Putamen (tissue), 1 donor: Measurements from ENCODE around the gene RHBDL1.

Experiments
- DNase-seq: peaks from one replicate; pipeline ENCODE4 v3.0.0-alpha.2; 2016; ENCODE audit warnings: low spot score

RHBDL1 gene

DNA sequence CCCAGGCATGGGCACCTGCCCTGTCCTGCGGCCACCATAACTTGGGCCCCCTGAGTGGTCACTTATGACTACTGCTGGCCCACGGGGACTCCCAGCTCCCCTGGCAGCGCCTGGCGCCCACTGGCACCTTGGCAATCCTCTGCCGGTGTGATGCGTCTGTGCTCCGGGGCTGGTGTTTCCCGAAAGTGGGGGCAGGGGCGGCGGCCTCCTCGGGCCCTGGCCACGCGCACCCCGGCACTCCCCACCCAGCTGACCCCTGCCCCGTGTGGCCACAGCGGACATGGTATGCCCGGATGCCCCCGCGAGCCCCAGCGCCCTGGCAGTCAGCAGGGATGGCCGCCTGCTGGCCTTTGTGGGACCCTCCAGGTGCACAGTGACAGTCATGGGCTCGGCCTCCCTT is 18.0 kb upstream of the RHBDL1 start:
- no peak for DNase-seq

DNA sequence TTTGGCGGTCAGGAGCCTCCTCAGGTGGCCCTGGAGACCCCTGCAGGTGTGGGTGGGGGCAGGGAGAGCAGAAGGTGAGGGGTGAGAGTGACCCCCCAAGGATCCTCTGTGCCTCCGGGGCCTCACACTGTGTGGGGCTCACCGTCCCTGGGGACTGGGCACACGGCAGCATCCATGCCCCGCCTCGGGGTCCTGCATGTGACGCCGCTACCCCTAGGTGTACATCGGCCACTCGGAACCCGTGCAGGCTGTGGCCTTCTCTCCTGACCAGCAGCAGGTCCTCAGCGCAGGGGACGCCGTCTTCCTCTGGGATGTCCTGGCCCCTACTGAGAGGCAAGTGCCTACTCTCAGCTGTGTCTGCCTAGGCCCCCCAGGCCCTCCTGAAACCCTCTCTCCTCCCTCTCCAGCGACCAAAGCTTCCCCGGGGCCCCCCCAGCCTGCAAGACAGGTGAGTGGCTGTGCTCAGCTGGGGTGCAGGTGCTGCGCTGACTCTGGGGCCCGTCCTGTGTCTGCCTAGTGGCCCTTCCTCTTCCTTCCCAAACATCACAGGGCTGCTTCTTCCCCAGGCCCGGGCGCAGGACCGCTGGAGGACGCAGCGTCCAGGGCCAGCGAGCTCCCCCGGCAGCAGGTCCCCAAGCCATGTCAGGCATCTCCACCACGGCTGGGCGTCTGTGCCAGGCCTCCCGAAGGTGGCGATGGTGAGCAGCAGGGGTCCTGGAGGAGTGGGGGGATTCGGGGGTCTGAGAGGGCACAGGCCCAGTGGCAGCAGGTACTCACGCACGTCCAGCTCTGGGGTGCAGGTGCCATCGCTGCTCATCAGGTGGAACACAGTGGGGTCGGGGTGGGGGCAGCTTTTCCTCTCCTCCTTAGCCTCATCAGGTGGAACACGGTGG is 16.5 kb upstream of the RHBDL1 start:
- DNase-seq: no peak

DNA sequence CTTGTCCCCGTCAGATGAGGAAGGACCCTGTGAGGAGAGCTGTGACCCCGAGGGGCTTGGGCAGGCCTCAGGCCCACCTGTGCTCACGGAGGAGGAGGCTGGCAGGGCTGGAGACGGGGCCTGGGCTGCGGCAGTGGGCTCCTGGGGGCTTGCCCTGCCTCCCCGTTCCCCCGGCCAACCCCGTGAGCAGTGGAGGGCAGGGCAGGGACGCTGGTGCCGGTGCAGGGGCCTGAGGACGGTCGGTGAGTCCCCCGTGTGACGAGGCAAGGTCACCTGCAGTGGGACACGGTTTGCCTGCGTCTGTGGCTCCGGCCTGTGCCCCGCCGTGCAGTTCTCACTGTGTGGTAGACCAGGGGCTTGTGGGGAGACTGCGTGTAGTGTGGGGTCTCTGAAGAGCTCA is 15.9 kb upstream of the RHBDL1 start:
- DNase-seq: no peak

DNA sequence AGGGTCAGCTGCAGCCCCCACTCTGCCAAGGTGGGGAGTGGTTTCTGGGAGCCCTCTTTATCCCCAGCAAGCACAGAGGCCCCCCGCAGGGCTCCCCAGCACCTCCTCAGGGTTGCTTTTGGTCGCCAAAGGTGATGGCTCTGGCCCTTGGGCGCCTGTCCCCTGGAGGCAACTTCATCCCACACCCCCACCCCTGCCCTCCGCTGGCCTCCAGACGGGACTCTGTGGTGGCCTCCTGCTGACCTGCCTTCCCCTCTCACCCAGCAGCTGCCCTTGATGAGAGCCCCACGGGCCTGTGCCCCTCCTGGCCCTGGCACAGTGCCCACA is 15.4 kb upstream of the RHBDL1 start:
- no peak for DNase-seq

DNA sequence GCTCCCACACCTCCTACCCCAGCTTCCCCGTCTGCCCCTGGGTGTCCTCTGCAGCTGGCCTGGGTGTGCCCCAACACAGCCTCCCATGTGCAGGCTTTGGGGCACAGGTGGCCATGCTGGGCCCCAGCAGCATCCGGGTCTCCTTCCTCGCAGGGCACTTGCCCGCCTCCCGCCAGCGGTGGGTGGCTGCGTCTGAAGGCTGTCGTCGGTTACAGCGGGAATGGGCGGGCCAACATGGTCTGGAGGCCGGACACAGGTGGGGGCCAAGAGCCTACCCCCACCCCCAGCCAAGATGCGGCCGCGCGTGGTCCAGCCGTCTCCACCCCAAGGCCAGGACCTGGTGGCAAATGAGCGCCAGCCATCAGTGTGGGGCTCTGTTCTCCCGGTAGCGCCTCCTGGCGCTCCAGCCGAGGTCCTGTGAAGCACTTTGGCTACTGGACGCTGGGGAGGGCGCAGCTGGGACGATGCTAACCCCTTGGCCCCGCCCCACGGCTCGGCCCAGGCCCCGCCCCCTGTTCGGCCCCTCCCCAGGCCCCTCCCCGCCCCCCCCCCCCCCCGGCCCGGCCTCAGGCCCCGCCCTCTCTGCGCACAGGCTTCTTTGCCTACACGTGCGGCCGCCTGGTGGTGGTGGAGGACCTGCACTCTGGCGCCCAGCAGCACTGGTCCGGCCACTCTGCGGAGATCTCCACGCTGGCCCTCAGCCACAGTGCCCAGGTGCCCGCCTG is 14.8 kb upstream of the RHBDL1 start:
- DNase-seq: peak; percentile 86

DNA sequence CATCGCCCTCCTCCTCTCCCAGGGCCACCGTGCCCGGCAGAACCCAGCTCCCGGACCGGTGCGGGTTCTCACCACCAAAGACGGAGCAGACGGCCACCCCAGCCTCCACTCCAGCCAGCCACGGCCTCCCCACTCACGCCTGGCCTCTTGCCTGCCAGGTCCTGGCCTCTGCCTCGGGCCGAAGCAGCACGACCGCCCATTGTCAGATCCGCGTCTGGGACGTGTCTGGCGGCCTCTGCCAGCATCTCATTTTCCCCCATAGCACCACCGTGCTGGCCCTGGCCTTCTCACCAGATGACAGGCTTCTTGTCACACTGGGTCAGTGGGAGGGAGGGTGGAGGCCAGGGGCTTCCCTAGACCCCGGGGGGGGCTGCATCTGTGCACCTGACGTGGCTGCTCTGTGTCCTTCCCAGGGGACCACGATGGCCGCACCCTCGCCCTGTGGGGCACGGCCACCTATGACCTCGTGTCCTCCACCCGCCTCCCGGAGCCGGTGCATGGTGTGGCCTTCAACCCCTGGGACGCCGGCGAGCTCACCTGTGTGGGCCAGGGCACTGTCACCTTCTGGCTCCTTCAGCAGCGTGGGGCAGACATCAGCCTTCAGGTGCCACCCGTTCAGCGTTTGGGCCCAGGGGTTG is 14.2 kb upstream of the RHBDL1 start:
- DNase-seq: no peak

DNA sequence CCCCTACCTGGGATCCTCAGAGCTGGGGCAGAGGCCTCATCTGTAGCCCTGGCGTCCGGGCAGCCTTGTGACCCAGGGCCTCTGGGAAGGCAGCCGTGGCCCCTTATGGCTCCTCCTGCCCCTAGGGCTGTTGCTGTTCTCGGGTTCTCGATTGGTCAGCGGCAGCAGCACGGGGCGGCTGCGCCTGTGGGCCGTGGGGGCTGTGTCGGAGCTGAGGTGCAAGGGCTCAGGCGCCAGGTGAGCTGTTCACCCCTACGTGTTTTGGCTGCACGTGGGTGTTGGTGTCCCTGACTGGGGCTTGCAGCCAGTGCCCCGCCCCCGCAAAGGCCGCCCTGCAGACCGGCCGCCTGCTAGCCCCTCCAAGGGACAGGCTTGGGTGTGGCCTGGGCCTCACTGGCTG is 13.4 kb upstream of the RHBDL1 start:
- no peak for DNase-seq

DNA sequence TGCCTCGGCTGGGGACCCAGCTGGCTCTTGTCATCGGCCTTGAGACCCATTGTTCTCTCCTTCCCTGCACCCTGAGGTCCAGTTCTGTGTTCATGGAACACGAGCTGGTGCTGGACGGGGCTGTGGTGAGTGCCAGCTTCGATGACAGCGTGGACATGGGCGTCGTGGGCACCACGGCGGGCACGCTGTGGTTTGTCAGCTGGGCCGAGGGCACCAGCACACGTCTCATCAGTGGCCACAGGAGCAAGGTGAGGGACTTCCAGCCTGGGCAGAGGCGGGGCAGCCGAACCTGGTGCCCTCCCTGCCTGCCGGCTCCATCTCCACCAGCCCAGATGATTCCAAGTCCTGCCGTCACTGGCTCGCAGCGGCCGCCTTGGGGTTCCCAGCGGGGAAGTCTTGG is 12.9 kb upstream of the RHBDL1 start:
- no peak for DNase-seq

DNA sequence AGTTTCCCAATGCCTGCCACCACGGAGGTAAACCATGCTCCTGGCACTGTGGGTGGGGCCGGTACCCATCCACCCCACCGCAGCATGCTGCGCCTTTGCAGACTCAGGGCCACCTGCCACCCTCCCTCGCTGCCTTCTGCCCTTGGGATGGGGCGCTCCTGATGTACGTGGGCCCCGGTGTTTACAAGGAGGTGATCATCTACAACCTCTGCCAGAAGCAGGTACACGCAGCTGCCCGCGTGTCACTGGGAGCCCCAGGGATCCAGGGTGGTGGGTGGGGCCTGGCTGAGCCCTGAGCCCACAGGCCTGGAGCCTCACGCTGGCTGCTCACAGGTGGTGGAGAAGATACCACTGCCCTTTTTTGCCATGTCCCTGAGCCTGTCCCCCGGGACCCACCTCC is 8.9 kb upstream of the RHBDL1 start:
- DNase-seq: no peak

DNA sequence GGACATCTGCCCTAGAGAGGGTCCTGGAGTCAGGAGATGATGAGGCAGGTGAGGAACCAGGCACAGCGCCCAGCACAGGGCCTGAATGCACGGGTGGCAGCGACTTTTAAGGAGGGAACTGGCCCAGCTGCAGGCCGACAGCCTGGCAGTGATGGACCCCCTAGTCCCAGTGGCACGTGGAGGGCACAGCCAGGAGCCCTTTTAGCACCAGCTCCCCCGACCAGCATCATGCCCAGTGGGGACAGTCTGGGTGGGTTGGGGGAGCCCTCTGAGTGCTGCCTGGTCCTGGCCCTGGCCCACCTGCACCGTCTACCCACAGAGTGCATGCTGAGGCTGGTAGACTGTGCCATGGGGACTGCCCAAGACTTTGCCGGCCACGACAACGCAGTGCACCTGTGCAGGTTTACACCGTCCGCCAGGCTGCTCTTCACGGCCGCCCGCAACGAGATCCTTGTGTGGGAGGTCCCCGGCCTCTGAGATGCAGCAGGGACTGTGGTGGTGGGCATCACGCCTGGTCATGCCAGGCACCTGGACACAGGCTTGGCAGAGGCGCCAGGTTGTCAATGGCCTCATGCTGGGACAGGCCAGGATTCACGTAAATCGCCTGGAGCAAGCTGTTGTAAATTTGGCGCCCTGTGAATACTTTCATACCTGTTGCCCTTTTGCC is 8.2 kb upstream of the RHBDL1 start:
- no peak for DNase-seq

DNA sequence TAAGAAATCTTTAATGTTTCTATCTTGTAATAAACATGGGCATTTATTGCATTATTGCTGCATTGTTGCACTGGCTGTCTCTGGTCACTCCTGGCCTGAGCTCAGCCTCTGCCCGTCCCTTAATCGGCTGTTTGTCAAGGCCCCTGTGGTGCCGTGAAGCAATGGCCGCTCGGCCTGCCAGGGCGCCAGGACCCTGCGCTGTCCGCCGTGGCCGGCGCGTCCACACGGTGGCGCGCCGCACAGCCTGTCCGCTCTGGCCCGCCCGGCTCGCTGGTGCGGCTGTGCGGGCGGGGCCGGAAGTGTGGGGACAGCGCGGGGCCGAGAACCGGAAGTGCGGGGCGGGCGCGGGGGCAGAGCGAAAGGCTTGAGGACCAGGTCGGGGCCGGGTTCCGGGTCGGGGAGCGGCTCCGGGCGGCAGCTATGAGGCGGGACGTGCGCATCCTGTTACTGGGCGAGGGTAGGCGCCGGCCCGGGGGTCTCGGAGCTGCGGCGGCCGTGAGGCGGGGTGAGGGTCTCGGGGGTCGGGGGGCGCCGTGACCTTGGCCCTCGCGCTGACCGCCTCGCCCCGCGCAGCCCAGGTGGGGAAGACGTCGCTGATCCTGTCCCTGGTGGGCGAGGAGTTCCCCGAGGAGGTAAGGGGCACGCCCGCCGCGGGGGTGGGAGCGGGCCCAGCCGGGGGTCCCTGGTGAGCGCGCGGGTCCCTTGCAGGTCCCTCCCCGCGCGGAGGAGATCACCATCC is 7.5 kb upstream of the RHBDL1 start, which contains the start of gene RHOT2:
TSS of gene RHOT2 (plus strand) at position 353 of the 739 bp plus-strand sequence. CDS start at position 421, 68 bp downstream.
- peak; percentile 92 for DNase-seq

DNA sequence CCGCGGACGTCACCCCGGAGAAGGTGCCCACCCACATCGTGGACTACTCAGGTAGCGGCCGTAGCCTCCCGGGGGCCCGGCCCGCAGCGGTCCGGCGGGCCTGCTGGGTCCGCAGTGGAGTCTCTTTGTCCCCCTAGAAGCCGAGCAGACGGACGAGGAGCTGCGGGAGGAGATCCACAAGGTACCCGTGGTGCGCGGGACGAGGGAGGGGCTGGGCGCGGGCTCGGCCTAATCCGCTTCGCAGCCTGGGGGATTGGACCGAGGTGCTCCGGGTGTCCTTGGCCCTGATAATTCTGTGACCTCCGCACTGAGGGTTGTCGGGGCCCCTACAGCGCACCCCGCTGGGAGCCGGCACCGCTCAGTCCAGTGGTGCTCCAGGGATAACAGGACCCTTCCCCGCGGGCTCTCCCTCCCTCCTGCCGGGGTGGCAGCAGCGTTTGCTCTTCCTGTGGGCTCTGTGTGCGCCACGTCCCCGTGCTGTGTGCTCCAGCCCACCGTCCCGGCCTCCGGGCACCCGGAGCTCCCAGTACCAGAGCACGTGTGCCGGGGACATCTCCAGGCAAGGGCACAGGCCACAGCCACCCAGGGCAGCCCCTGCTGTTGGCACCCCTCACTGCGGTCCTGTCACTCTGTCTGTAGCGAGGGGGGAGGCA is 6.8 kb upstream of the RHBDL1 start:
- DNase-seq: no peak

DNA sequence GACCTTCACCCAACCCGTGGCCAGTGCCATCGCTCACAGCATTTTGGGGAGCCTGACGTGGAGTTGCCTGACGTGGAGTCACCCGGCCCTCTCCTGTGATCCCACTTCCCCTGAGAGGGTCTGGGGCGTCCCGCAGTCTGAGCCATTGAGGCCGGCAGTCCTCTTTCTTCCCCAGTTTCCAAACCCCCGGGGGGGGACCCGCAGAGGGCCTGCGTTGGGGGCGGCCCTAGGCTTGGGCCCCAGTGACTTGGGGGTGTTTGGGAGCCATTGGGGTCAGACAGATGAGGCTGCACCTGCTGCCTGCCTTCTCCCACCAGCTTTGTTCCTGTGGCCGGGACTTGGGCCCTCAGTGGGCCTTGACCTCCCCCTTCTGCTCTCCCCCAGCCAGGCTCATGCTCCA is 5.8 kb upstream of the RHBDL1 start:
- no peak for DNase-seq

DNA sequence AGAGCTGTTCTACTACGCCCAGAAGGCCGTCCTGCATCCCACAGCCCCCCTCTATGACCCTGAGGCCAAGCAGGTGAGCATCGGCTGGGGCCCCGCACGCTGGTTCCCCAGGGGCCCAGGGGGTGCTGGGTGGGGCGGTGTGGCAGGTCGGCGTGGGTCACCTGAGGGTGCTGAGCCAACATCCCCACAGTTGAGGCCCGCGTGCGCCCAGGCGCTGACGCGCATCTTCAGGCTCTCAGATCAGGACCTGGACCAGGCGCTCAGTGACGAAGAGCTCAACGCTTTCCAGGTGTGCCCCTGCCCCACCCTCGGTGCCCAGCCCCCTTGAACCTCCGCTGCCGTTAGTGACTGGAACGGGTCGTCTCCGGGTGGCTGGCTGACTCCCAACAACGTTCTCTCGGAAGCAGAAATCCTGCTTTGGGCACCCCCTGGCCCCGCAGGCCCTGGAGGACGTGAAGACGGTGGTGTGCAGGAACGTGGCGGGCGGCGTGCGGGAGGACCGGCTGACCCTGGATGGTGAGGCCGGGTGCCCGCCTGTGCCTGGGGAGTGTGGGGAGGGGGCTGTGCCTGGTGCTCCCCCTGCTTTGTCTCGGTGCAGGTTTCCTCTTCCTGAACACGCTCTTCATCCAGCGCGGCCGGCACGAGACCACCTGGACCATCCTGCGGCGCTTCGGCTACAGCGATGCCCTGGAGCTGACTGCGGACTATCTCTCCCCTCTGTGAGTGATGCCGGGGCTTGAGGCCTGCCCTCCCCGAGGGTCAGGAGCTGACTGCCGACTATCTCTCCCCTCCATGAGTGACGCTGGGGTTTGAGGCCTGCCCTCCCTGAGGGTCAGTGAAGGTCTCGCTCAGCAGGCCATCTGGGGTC is 4.8 kb upstream of the RHBDL1 start:
- DNase-seq: no peak

DNA sequence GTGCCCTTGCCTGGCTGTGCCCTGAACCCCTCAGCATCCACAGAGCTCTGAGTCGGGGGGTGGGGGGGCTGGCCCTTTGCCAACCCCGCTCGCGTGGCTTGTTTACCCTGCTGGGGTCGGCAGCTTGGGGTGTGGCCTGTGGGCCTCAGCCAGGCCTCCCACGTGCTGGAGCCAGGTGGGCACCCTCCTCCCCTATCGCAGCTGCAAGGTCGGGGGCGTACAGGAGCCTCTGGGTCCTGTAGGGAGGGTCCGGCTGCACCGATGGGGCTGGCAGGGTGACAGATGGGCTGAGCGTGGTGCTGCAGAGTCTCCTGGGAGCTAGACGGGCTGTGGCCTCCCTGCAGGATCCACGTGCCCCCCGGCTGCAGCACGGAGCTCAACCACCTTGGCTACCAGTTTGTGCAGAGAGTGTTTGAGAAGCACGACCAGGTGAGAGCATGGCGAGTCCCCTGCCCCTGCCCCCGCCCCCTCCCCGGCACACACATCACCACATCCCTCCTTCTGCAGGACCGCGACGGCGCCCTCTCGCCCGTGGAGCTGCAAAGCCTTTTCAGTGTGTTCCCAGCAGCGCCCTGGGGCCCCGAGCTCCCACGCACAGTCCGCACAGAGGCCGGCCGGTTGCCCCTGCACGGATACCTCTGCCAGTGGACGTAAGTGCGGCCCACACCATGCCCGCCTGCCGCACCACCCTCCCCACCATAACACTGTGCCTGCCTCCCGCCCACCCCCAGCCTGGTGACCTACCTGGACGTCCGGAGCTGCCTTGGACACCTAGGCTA is 3.9 kb upstream of the RHBDL1 start:
- no peak for DNase-seq

DNA sequence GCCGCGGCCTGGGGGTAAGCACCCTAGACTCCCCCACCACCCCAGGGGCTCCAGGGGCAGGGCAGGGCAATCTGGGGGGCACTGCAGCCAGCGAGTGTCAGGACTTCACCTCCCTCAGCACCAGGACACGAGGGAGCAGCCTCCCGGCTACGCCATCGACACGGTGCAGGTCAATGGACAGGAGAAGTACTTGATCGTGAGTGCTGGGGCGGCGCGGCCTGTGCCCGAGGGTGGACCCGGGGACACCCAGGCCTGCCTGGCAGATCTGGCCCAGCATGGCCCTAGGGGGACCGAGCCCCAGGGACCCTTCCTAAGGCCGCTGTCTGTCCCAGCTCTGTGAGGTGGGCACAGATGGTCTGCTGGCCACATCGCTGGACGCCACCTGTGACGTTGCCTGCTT is 3.1 kb upstream of the RHBDL1 start:
- no peak for DNase-seq

DNA sequence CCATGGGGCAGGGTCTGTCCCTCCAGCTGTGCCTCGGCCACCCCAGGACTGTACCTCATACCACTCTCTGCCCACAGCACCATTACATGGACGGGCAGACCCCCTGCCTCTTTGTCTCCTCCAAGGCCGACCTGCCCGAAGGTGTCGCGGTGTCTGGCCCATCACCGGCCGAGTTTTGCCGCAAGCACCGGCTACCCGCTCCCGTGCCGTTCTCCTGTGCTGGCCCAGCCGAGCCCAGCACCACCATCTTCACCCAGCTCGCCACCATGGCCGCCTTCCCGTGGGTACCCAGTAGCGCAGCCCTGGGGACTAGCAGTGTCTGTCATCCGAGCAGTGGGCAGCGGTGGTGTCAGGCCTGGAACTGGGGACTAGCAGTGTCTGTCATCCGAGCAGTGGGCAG is 2.6 kb upstream of the RHBDL1 start:
- DNase-seq: no peak

DNA sequence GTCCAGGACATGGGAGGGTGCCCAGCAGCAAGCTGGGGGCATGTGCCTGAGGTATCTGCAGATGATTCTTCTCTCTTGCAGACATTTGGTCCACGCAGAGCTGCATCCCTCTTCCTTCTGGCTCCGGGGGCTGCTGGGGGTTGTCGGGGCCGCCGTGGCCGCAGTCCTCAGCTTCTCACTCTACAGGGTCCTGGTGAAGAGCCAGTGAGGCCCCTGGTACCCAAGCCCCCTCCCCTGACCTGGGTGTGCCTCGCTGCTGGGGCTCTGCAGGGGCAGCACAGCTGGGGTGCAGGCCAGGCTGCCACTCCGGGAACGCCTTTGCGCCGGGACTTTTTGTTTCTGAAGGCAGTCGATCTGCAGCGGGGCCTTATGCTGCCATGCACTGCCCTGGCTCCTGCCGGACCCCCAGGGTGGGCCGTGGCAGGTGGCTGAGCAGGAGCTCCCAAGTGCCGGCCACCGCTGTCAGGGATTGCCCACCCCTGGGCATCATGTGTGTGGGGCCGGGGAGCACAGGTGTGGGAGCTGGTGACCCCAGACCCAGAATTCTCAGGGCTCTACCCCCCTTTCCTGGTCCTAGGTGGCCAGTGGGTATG is 2.0 kb upstream of the RHBDL1 start:
- no peak for DNase-seq
